ENCODE data around the gene METTL26. TPM values are rescaled to one million over a fixed set of nuclear protein-coding genes. Genes with fewer than 3 reads are reported as not detected.

METTL26 gene
- total RNA-seq, 1 donor from 2014 or later, result 54.4 TPM

DNA sequence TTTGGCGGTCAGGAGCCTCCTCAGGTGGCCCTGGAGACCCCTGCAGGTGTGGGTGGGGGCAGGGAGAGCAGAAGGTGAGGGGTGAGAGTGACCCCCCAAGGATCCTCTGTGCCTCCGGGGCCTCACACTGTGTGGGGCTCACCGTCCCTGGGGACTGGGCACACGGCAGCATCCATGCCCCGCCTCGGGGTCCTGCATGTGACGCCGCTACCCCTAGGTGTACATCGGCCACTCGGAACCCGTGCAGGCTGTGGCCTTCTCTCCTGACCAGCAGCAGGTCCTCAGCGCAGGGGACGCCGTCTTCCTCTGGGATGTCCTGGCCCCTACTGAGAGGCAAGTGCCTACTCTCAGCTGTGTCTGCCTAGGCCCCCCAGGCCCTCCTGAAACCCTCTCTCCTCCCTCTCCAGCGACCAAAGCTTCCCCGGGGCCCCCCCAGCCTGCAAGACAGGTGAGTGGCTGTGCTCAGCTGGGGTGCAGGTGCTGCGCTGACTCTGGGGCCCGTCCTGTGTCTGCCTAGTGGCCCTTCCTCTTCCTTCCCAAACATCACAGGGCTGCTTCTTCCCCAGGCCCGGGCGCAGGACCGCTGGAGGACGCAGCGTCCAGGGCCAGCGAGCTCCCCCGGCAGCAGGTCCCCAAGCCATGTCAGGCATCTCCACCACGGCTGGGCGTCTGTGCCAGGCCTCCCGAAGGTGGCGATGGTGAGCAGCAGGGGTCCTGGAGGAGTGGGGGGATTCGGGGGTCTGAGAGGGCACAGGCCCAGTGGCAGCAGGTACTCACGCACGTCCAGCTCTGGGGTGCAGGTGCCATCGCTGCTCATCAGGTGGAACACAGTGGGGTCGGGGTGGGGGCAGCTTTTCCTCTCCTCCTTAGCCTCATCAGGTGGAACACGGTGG lies 22.8 kb upstream of the METTL26 start:
- no peak for DNase-seq (ENCODE audit: low read depth)

DNA sequence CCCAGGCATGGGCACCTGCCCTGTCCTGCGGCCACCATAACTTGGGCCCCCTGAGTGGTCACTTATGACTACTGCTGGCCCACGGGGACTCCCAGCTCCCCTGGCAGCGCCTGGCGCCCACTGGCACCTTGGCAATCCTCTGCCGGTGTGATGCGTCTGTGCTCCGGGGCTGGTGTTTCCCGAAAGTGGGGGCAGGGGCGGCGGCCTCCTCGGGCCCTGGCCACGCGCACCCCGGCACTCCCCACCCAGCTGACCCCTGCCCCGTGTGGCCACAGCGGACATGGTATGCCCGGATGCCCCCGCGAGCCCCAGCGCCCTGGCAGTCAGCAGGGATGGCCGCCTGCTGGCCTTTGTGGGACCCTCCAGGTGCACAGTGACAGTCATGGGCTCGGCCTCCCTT lies 21.4 kb upstream of the METTL26 start:
- no peak for DNase-seq (ENCODE audit: low read depth)

GRCh38 chr16:654034-654433 lies 17.9 kb upstream of the METTL26 start:
- DNase-seq (ENCODE audit: low read depth), result no peak

DNA sequence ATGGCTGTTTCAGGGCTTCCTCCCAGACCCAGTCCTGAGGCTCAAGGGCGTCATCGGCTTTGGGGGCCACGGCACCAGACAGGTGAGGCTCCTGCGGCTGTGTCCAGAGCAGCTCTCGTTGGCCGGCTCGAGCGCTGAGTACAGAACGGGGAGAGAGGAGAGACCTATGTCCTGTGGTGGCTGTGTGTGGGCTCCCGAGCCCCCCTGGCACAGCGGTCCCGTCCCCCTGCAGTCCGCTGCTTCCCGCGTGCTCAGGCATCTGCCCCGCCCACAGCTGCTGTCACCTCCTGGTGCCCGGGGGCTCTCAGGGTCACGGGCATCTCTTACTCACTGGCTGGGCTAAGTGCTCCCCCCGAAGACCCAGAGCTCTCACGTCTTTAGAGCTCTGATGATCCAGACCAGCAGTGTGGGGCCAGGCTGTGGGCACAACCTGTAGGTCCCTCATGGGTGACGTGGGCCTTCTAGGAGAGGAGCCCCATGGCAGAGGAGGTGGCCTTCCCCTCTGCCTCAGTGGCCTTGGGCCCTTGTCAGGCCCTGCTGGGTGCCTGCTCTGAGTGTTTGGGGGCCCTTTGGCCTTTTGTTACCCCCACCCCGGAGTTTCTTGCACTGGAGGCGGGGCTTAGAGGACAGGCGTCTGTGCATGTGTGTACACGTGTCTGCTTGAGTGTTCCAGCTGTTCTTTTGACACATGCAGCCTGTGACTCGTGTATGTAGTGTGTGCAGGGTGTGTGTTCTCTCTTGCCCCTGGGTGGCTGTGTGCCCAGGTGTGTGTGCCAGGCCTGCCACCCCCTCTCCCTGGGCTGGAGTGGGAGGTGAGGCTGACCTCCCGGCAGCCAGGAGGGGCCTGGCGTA lies 16.6 kb upstream of the METTL26 start:
- no peak for DNase-seq (ENCODE audit: low read depth)

- DNase-seq (ENCODE audit: low read depth), result no peak
These were observed 15.7 kb upstream of the METTL26 start for GRCh38 chr16:651844-652243.

- DNase-seq (ENCODE audit: low read depth), result no peak
These were observed 13.5 kb upstream of the METTL26 start for GRCh38 chr16:649631-650030.

DNA sequence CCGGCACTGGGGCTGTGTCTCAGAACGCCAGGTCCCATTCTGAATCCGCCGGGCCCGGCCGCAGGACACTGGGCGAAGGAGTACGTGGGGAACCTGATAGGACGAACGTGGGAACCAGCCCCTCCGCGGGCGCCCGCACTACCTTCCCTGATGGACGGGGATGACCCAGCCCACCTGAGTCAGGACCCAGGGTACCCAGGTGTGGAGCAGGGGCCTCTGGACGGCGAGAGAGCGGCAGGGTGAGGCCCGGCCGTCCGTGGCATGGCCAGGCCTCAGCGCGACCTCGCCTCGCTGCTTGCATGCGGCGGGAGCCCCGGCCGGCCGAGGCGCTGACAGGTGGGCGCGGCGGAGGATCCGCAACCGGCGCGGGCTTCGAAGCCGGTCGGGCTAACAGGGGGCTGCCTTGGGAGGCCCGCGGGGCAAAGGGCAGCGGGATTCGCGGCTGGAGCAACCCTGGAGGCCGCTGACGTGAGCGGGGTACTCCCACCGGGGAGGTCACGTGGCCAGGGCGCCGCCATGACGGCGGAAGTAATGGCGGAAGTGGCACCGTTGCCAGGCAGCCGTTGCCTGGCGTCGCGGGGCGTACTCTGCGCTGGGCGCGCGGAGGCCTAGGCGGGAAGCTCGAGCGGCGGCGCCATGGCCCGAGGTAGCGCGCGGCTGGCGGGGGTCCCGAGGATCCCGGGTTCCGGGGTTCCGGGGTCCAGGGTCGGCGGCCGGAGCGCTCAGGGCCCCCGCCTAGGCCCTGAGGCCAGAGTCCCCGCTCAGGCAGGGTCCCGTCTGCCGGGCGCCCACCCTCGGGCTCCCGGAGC lies 12.9 kb upstream of the METTL26 start, which contains the start of gene WDR90:
WDR90 (plus strand) TSS at position 585 of the 809 bp plus-strand sequence; CDS start at position 637, 52 bp downstream.
- peak; percentile 73 for DNase-seq (ENCODE audit: low read depth)

DNA sequence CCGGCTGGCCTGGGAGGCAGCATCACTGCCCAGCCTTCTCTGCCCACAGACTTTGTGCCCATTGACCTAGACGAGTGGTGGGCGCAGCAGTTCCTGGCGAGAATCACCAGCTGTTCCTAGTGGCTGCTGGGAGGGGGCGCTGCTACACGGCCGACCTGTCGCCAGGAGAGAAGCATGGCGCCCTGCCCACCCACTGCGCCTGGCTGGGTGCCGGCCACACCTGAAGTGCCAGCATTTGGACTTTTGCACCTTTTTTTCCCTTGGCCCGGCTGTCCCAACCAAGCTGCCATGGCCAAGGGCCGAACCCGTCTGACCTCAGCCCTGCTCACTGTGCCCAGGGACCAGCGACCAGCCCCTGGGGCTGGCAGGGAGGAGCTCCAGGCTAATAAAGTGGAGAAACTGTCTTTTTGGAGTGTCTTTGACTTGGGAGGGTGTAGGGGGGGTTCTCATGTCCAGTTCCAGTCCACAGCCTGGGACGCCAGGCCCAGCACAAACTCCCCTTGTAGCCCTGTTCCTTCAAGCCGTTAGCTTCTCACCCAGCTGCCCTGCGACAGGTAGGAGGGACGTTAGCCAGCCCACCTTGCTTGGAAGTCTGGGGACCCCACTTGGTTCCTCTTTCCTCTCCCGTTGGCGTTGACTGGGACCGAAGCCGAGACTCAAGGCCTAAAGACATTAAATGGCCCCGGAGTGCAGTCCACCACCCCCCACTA lies 12.1 kb upstream of the METTL26 start:
- DNase-seq (ENCODE audit: low read depth), result peak; percentile 47

GRCh38 chr16:647173-647902 lies 11.2 kb upstream of the METTL26 start:
- DNase-seq (ENCODE audit: low read depth), result no peak

GRCh38 chr16:646679-647172 lies 10.6 kb upstream of the METTL26 start:
- no peak for DNase-seq (ENCODE audit: low read depth)

DNA sequence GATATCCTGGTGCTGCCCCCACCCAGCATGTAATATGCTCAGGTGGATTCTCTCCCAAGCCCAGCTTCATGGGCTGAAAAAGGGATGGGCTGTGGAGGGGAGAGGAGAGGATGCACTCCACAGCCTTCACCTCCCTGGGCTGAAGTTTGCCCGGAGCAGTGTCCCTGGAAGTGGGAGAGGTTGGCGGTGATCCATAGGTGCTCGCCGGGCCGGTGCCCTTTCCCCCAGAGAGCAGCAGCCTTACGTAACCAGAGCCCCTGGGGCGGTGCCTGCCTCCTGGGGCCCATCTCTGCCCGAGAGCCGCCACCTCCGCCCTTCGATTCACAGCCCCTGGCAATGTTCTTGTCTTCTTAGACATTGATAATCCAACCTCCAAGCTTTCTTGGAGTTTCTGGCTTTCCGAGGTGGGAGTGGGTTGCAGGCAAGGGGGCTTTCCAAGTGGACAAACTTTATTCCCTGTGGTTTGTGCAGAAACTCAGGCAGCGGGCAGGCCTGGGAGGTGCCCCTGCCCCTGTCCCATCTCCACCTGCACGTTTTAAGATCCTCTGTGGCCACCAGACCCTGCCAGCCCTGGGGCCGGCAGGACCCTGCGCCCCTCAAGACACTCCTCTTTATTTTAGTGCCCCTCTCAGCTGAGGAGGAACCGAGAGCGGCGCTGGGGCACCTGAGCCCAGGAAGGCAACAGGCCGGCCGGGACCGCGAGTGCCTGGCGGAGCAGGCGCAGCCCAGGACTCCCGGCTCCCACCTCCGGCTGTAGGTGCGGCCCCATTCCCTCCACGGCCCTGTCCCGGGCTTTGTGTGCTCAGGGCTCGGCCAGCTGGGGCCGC lies 10.0 kb upstream of the METTL26 start:
- DNase-seq (ENCODE audit: low read depth), result no peak

- DNase-seq (ENCODE audit: low read depth), result no peak
These were observed 8.5 kb upstream of the METTL26 start for GRCh38 chr16:644556-644955.

- DNase-seq (ENCODE audit: low read depth), result no peak
These were observed 6.9 kb upstream of the METTL26 start for GRCh38 chr16:643050-643368.

GRCh38 chr16:642189-643049 lies 6.3 kb upstream of the METTL26 start:
- no peak for DNase-seq (ENCODE audit: low read depth)

- peak; percentile 28 for DNase-seq (ENCODE audit: low read depth)
These were observed 5.5 kb upstream of the METTL26 start, which contains the start of gene MCRIP2 for GRCh38 chr16:641326-642188. Gene MCRIP2, plus strand, starts transcription at chr16:641828. Its CDS starts 164 bp downstream, at chr16:641992.

DNA sequence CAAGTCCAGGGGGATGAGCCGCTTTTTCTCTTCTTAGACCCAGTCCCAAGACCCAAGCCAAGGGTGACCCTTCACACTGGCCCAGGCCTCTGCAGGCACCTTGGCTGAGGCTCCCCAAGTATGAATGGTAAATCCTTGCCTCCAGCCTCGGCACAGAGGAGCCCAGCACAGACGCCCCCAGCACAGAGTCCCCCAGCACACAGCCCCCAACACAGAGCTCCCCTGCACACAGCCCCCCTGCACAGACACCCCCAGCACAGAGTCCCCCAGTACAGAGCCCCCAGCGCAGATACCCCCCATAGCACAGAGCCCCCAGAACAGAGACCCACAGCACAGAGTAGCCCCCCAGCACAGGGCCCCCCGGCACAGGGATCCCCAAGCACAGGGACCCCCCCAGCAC lies 4.5 kb upstream of the METTL26 start:
- no peak for DNase-seq (ENCODE audit: low read depth)

GRCh38 chr16:638836-639235 lies 2.7 kb upstream of the METTL26 start:
- DNase-seq (ENCODE audit: low read depth), result no peak
